DMS79 treated with DMSO at 0.1 percent for 48 hours (cell line): ENCODE measurements around the gene TNFRSF19.

Experiments used
- DNase-seq: peaks from one replicate; lab custom pipeline; 2025; lab: John Stamatoyannopoulos, UW

TNFRSF19 gene

GRCh38 chr13:23628765-23629565 lies 58.8 kb downstream of the TNFRSF19 start:
- no peak for DNase-seq

GRCh38 chr13:23629566-23630272 lies 59.5 kb downstream of the TNFRSF19 start:
- DNase-seq, result no peak

GRCh38 chr13:23630349-23631093 lies 60.3 kb downstream of the TNFRSF19 start:
- DNase-seq, result no peak

DNA sequence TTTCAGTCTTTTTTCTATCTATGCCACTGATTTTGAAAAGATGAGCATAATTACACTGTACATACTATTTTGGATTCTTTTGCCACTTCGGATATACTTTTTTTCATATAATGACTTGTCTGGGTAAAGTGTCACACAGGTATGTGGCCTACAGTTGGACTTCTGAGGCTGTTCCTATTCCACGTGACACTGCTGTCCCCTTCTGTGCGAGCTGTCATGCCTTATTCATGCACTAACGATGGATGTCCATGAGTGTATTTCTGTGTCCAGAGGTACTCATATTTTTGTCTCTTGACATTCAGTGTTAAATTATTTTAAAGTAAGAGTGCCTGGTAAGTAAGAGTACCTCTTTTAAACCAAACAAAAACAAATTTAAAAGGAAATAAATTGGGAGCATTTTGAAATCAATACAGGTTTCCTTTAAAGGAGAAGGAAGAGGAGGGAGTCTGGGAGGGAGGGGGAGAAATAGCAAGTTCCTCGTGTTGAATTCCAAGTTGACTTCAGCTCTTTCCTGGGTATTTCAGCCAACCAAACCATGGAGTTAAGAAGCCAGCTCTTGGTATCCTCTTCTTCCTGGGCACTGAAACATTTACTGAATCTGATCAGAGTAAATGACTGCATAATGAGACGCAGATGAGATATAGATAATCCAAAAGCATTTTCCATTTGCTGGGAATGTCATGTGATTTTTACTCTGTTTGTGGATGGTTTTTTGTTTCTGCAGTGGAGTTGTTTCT lies 61.3 kb downstream of the TNFRSF19 start:
- DNase-seq, result no peak

DNA sequence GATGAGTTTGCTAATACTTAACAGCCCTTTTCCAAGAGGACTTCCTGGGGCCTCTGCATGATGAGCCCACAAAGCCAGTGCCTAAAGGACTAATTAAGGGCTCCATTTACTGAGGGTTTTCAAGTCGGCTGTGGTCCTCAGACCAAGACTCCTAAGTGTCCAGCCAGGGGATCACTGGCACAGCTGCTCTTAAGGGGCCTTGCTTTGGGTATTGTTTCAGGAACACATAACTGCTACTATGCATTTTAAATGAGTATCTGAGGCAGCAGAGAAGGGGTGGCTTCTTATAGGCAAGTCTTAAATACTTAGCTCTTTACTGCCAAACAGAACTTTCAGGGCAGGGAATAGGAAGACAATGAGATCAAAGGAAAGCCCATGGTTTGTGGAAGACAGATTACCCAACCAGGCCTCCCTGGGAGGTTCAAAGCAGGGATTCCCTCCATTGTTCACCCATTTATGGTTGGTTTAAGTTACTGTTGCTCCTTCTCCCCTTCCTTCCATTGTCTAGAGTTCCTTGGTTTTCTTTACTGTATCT lies 61.9 kb downstream of the TNFRSF19 start:
- no peak for DNase-seq

DNA sequence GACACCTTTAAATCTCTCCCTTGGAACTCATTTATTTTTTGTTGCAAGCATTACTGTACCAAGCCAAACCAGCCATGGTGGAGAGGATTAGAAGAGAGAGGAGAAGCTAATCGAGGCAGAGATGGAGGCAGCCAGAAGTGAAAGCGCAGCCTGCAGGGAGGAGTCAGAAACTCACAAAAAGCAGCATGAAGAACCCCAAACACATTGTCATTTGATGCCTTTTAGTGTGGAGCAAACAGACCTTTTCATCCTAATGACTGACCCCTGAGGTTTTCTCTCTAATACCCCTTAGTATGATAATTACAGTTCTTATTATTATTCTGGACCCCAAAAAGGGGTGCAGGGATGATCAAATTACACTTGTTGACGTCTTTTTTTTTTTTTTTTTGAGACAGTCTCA lies 62.5 kb downstream of the TNFRSF19 start:
- DNase-seq, result no peak

DNA sequence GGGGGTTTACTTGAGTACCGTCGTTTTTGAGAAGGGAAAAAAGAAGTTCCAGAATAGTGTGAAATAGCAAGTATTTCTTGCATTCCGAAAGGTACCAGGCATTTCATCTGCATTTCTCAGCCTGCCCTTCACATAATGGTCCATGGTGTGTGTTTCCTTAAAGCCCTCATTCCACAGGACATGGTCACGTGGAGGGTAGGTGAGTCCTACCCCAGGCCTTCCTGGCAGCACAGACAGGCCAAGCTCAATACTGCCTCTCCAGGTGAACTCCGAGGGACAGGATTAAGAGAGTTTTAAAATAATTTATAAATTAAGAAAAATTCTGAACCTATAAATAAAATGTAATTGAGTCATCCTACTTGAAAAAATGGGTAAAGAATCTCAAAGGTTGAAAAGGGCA lies 64.7 kb downstream of the TNFRSF19 start:
- DNase-seq, result no peak

DNA sequence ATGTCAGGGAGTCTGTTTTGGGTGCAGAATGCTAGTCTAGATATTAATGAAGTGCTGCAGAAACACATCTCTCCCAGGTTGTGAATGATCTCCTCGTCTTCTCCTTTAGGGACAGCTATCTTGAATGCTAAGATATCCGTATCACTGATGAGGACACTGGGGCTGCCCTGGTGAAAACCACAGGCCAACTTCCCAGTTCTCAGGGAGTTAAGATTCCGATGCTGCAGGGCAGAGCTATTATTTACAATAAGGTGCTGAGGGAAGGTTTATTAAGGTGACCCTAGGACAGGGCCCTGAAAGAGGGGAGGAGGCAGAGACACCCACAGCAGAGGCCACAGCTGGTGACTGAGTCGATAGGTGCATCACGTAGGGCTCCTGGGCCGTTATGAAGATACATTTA lies 66.1 kb downstream of the TNFRSF19 start:
- no peak for DNase-seq

DNA sequence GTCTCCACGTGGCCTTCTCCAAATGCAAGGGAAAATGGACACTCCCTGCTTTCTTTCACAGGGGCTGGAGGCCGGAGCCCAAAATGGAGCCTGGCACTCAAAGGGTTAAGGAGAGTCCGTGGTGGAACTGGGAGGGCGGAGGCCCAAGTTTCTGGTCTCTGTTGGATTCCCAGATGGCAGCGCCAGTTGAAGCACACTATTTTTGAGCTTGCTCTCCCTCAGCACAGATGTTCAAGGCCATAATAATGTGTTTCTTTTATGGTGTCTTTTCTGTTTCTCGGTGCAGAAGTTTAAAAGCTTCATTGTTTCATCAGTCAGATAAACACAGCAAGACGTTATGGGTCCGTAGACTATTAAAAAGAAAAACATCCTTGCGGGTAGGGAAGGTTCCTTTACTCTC lies 67.6 kb downstream of the TNFRSF19 start:
- no peak for DNase-seq

DNA sequence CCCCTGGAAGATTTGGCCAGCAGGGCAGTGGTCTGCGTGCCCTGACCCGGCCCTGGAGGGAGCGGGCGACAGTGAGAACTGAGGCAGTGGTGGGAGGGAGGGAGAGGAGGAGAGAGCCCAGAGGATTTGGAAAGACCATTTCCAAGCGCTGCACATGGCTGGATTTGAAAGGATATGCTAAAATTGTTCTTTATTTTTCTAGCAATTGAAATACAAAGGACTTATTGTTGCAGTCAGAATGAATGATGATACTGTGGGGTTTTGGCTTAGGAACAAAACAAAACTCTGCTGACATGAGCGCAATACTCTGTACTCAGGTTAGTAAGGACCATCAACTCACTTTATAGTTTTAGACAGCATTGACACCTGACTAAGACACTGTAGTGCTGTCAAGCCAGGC lies 69.5 kb downstream of the TNFRSF19 start:
- no peak for DNase-seq

DNA sequence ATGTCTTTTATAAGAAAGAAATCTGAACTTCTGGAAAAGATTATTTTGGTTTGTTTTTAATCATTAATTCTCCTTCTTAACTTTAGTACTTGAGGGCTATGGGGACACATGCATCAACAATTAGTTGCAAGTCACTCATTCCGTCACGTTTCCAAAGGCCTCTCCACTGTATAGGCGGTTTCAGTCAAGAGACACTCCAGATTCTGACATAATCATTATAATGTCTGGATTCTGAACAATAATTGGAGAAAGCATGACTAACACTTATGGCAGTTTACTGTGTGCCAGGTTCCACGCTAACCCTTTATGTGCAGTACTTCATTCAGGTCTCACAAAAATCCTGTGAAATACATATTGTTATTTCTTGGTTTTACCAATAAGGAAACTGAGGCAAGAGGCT lies 71.9 kb downstream of the TNFRSF19 start:
- no peak for DNase-seq

- DNase-seq, result no peak
Measured at GRCh38 chr13:23643338-23644125, 73.3 kb downstream of the TNFRSF19 start.

GRCh38 chr13:23644126-23644419 lies 73.9 kb downstream of the TNFRSF19 start:
- DNase-seq, result no peak

- DNase-seq, result no peak
Measured at GRCh38 chr13:23644527-23645138, 74.4 kb downstream of the TNFRSF19 start.

- no peak for DNase-seq
Measured at GRCh38 chr13:23645851-23646250, 75.6 kb downstream of the TNFRSF19 start.

DNA sequence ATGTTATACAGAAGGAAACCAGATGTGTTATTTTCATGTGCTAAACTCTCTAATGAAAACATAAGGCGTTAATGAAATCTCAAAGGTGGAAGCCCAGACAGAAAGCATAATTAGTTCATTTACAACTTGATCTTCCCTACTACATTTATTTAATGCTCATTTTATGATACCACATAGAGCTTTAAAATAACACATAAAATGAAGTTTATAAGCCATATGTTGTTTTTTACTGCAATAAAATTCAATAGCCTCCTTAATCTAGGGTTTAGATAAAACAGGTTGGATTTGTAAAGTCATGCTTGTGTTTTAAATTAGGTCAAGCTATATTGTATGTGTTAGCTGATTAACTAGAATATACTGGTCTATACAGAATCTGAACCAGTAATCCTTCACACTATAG lies 81.2 kb downstream of the TNFRSF19 start:
- no peak for DNase-seq

DNA sequence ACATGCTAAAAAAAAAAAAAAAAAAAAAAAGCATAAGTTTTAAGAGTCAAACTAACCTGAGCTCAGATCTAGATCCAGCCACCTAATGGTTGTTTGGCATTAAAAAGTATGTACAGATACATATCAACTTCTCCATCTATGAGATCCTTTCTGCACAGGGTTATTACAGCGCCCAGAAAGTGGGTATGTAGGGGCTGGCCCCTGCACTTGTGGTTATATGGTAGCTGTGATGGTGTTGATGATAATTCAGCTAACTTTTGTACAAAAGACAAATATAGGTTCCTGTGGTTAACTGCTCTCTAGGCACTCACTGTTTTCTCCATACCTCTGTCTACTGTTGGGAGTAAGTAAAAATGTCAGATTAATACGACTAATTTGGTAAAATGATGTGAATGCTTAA lies 81.7 kb downstream of the TNFRSF19 start:
- no peak for DNase-seq

- DNase-seq, result no peak
Measured at GRCh38 chr13:23652909-23653726, 82.9 kb downstream of the TNFRSF19 start.

DNA sequence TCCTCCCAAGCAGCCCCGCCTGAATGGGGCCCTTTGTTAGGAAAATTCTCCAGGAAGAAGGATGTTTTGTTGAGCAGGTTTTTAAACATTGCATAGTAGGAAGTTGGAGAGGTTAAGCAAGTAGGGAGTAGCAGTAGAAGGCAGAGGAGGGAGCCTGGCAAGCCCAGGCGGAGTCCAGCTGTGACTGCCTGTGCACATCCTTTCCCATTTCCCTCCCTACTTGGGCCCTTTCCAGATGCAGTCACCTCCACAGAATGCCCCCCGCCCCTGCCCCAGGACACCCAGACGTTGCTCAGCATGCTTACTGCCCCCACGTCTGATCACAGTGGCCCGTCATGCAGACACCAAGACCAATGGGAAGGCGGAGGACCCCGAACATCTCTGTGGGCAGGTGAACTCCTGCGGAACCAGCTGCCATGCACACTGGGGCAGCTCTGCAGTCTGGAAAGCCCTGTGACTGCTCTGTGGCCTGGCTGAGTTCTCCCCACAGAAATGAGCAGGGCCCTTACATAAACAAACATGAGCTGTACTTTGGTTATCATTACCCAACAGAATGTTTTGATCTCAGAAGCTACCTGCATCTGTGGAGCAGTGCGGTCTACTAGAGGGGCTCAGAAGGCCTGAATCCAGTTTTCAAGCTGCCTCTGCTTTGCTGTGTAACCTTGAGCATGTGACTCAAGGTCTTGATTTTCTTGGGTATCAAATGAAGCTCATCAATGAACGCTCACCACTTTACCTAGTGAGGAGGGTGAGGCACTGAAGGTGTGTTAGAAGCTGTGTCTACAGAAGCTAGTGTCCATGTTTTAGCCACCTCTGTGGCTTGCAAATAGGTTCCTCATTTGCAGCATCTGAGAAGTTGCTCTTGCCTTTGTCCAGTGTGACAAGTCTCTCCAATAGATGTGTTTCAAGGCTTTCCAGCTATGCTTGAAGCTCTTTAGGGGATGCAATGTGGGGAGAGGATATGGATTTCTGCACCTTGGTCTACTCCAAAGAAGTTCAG lies 84.2 kb downstream of the TNFRSF19 start:
- DNase-seq, result no peak
